ENCODE data around the gene TIMM13.

DNA sequence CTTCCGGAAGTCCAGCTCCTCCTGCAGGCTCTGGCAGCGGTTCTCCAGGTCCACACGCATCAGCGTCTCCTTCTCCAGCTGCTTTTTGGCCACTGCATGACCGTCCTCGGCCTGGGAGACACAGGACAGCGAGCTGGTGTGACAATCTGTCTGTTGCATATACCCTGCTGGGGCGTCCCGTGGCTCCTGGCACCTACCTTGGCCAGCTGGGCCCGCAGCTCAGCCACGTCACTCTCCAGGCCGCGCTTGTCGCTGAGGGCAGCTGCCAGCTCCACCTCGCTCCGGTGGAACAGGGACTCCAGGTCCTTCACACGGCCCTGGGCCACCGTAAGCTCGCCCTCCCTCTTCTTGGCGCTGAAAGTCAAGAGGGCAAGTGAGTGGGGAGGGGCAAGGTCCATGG is 10.8 kb upstream of the TIMM13 start:
- TF ChIP-seq, protein P1, sequence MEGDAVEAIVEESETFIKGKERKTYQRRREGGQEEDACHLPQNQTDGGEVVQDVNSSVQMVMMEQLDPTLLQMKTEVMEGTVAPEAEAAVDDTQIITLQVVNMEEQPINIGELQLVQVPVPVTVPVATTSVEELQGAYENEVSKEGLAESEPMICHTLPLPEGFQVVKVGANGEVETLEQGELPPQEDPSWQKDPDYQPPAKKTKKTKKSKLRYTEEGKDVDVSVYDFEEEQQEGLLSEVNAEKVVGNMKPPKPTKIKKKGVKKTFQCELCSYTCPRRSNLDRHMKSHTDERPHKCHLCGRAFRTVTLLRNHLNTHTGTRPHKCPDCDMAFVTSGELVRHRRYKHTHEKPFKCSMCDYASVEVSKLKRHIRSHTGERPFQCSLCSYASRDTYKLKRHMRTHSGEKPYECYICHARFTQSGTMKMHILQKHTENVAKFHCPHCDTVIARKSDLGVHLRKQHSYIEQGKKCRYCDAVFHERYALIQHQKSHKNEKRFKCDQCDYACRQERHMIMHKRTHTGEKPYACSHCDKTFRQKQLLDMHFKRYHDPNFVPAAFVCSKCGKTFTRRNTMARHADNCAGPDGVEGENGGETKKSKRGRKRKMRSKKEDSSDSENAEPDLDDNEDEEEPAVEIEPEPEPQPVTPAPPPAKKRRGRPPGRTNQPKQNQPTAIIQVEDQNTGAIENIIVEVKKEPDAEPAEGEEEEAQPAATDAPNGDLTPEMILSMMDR (IDR thresholded peaks at IDR 0.05 in 4 of 5, conservative IDR thresholded peaks at IDR 0.05 in 1 of 5) = no peak
- TF ChIP-seq POLR2A (IDR thresholded peaks at IDR 0.05) = no peak
